HepG2 (cell line): Measurements from ENCODE around the gene TGM6. TPM values are rescaled to one million over a fixed set of nuclear protein-coding genes. Genes with fewer than 3 reads are reported as not detected.

Experiments
- ATAC-seq: fragments of 200-7000 bp; cut with Tn5 transposase; 3 replicates; pipeline ENCODE4 v1.9.1; 2020; ENCODE audit warnings: mild to moderate bottlenecking, moderate library complexity
- BruUV-seq: library from RNA; stranded (reverse); fragments of 400-500 nt; replicated peaks from 2 replicates; lab custom pipeline; 2021; lab: Mats Ljungman, UMichigan
- CTCF ChIA-PET: fragments of 300-600 bp; formaldehyde crosslinking; extraction: SDS; loops from one replicate; lab custom pipeline; 2021; ENCODE audit warnings: low total read pairs, inconsistent platforms, low intra/inter-chr PET ratio; lab: Yijun Ruan, JAX
- POLR2A ChIA-PET: fragments of 350-600 bp; sonication (Branson Sonifier 250); formaldehyde crosslinking; loops from one replicate; lab custom pipeline; 2020; ENCODE audit warnings: antibody characterized with exemption, inconsistent platforms; lab: Yijun Ruan, JAX
- DNase-seq: peaks from one replicate; pipeline ENCODE4 v3.0.0-alpha.2; 2015; ENCODE audit warnings: low spot score
- FAIRE-seq: peaks from 3 replicates; lab custom pipeline; 2011; peaks lifted over from hg19 to GRCh38; lab: Jason Lieb, UNC
- H2AFZ ChIP-seq: one replicate; pipeline ENCODE4 v1.6.1; 2011; ENCODE audit warnings: low read length, inconsistent platforms
- H3K27ac ChIP-seq: fragments of 300-600 bp; 3 replicates; pipeline ENCODE4 v1.8.0; 2011; ENCODE audit warnings: mixed run types, mild to moderate bottlenecking, mixed read lengths, low read length, inconsistent platforms; ENCODE audit not compliant: insufficient read depth; ENCODE audit errors: extremely low read length
- H3K27me3 ChIP-seq, 2 experiments: fragments of 200-600 bp in 1 of 2; 2 replicates in 1 of 2; 3 replicates in 1 of 2; pipeline versions ENCODE4 v1.6.0 to v1.8.0; 2011; ENCODE audit warnings: low read length in 2 of 2, mild to moderate bottlenecking in 2 of 2, moderate library complexity in 2 of 2, inconsistent platforms in 1 of 2; ENCODE audit not compliant: insufficient read depth in 2 of 2, control insufficient read depth in 1 of 2
- H3K36me3 ChIP-seq, 2 experiments: fragments of 200-600 bp in 1 of 2; replicated peaks in 1 of 2; 2 replicates in 1 of 2; 3 replicates in 1 of 2; pipeline versions ENCODE4 v1.5.1 to v1.8.0; 2011; ENCODE audit warnings: low read length in 2 of 2, inconsistent platforms in 1 of 2; ENCODE audit not compliant: insufficient read depth in 2 of 2, control insufficient read depth in 1 of 2
- H3K4me1 ChIP-seq: 2 replicates; pipeline ENCODE4 v1.5.1; 2012; ENCODE audit warnings: low read length, inconsistent platforms; ENCODE audit not compliant: insufficient read depth
- H3K4me2 ChIP-seq: 2 replicates; pipeline ENCODE4 v1.6.0; 2011; ENCODE audit warnings: low read depth, low read length, inconsistent platforms
- H3K4me3 ChIP-seq, 3 experiments: fragments of 200-600 bp in 1 of 3; sonication (generic), shearing (Covaris generic) in 1 of 3; replicated peaks in 1 of 3; 2 replicates each; pipeline ENCODE4 v1.5.1; 2011 to 2016; ENCODE audit warnings: low read length in 3 of 3, inconsistent platforms in 2 of 3, low read depth in 2 of 3, mild to moderate bottlenecking in 2 of 3, control low read depth in 1 of 3, mixed read lengths in 1 of 3; ENCODE audit not compliant: insufficient read depth in 1 of 3
- H3K79me2 ChIP-seq: one replicate; pipeline ENCODE4 v1.6.1; 2011; ENCODE audit warnings: low read length, inconsistent platforms; ENCODE audit not compliant: insufficient read depth
- H3K9ac ChIP-seq: 2 replicates; pipeline ENCODE4 v1.6.0; 2011; ENCODE audit warnings: mild to moderate bottlenecking, low read depth, low read length, inconsistent platforms; ENCODE audit not compliant: insufficient read depth
- H3K9me3 ChIP-seq: 2 replicates; pipeline ENCODE4 v1.5.1; 2012; ENCODE audit warnings: mild to moderate bottlenecking, low read length
- H4K20me1 ChIP-seq: 2 replicates; pipeline ENCODE4 v1.6.0; 2011; ENCODE audit warnings: inconsistent platforms, mild to moderate bottlenecking, low read length, moderate library complexity; ENCODE audit not compliant: insufficient read depth
- ATF7-NPFF ChIP-seq: sonication (generic); formaldehyde crosslinking; IDR thresholded peaks from 2 replicates; pipeline ENCODE4 v1.8.1; 2023; ENCODE audit warnings: mild to moderate bottlenecking, low read depth, missing genetic modification reagents, moderate library complexity
- HHEX ChIP-seq: IDR thresholded peaks from 2 replicates; pipeline ENCODE4 v1.6.1; 2016; ENCODE audit warnings: control low read depth
- KDM2A ChIP-seq: sonication (generic); formaldehyde crosslinking; IDR thresholded peaks from 2 replicates; pipeline ENCODE4 v1.4.0; 2020; ENCODE audit warnings: low read depth, missing genetic modification reagents, borderline replicate concordance
- NR2F6 ChIP-seq, 2 experiments: IDR thresholded peaks; 2 replicates each; pipeline ENCODE4 v1.6.1; 2016; ENCODE audit warnings: antibody characterized with exemption in 1 of 2, mild to moderate bottlenecking in 1 of 2
- ZBTB38 ChIP-seq: sonication (generic); formaldehyde crosslinking; IDR thresholded peaks from 2 replicates; pipeline ENCODE4 v1.5.1; 2020; ENCODE audit warnings: mild to moderate bottlenecking, missing genetic modification reagents
- ZNF616 ChIP-seq: sonication (generic); formaldehyde crosslinking; IDR thresholded peaks from 2 replicates; pipeline ENCODE4 v1.5.0; 2020; ENCODE audit warnings: low read depth, mild to moderate bottlenecking, missing genetic modification reagents
- ZNF768 ChIP-seq: sonication (generic); formaldehyde crosslinking; IDR thresholded peaks from 2 replicates; pipeline ENCODE4 v1.4.0; 2020; ENCODE audit warnings: missing genetic modification reagents
- ZNF780A ChIP-seq: sonication (generic); formaldehyde crosslinking; IDR thresholded peaks from 2 replicates; pipeline ENCODE4 v1.8.0; 2022; ENCODE audit warnings: mild to moderate bottlenecking, missing genetic modification reagents, moderate library complexity
- WGBS: methylation state at CpG from one replicate; pipeline ENCODE4 v1.1.6; 2017; ENCODE audit warnings: low lambda C conversion rate; 5-methylcytosine and 5-hydroxymethylcytosine counted together
- in situ Hi-C: cut with HindIII; loops from 2 replicates; pipeline ENCODE4 v1.10.0; 2017; ENCODE audit warnings: low pct_unique_long_range_greater_than_20kb; ENCODE audit not compliant: extremely low pct_ligation_motif_present
- intact Hi-C: fragments of 100-400 bp; cut with micrococcal nuclease; formaldehyde crosslinking; loops from one replicate; pipeline ENCODE4 v1.10.0; 2022; ENCODE audit not compliant: unreplicated experiment
- polyA plus RNA-seq, 8 experiments: library from polyadenylated mRNA; depleted of rRNA in 3 of 8; stranded (reverse) in 7 of 8; unstranded in 1 of 8; fragments of >200 nt; fragmentation: Illumina TruSeq in 4 of 8; extraction: Trizol in 4 of 8; gene quantifications; 2 replicates each; pipeline versions ENCODE4 v1.2.1 to v1.2.3, GENCODE V29; 2011 to 2016; ENCODE audit warnings: low read depth in 4 of 8, missing spikeins in 1 of 8, mixed read lengths in 1 of 8; ENCODE audit not compliant: insufficient read depth in 1 of 8
- total RNA-seq, 5 experiments: library from RNA; depleted of rRNA; stranded (reverse); fragments of >200 nt; fragmentation: Illumina TruSeq; extraction: Trizol; gene quantifications; 2 replicates each; pipeline ENCODE4 v1.2.3, GENCODE V29; 2016; ENCODE audit warnings: low read depth in 1 of 5
- TF ChIP-seq, protein P1 (sequence below): IDR thresholded peaks from 2 replicates; pipeline ENCODE4 v1.6.1; 2016; ENCODE audit warnings: mild to moderate bottlenecking
- TF ChIP-seq, protein P2 (sequence below): IDR thresholded peaks from 2 replicates; pipeline ENCODE4 v1.6.1; 2016; ENCODE audit warnings: missing compliant biosample characterization, missing genetic modification reagents, borderline replicate concordance
- TF ChIP-seq, protein P3 (sequence below): sonication (generic); formaldehyde crosslinking; IDR thresholded peaks from 2 replicates; pipeline ENCODE4 v1.4.0; 2020; ENCODE audit warnings: missing genetic modification reagents
- TF ChIP-seq, protein P4 (sequence below): sonication (generic); formaldehyde crosslinking; IDR thresholded peaks from 2 replicates; pipeline ENCODE4 v1.5.0; 2020; ENCODE audit warnings: missing genetic modification reagents
- TF ChIP-seq, protein P5 (sequence below): sonication (generic); formaldehyde crosslinking; conservative IDR thresholded peaks from 2 replicates; pipeline ENCODE4 v1.8.1; 2023; ENCODE audit warnings: missing genetic modification reagents

Gene TGM6
- total and polyA plus RNA-seq, 2 of the 13 experiments (the other 11 are each of a cell fraction or from before 2014, with no cell fraction given) = not detected

DNA sequence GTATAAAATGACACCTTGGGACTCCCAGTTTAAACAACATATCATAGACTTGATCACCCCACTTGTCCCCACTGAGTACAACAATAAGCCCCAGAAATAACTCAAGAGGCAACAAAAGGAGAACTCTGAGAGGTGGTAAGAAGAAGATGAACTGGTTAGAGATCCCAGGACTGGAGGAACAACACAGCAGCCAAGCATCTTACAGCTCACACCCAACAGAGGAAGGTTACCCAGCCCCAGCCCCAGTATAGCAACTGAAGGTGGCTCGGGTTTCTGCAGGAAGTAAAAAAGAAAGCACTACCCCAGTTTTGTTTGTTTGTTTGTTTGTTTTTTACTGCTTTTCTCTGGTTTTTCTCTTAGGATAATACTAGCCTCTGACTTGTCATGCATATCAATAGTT is 17.1 kb upstream of the TGM6 start:
- no peaks in the 10 kb centered on the region for H3K27me3 ChIP-seq
- FAIRE-seq (no peak), DNase-seq (no peak), ATAC-seq (no peak)
- POLR2A ChIA-PET = no interaction called here
- H3K9ac ChIP-seq = no peak overlapping the region
- H3K79me2 ChIP-seq = no peaks in the 10 kb centered on the region
- in situ Hi-C loops = no loop called here
- CTCF ChIA-PET = no interaction called here
- H3K36me3 ChIP-seq = no peaks in the 10 kb centered on the region
- 4% methylated on average over 1 of the region's 1 CpG for WGBS
- H3K9me3 ChIP-seq = peaks cover 15% of the 10 kb centered on the region; the same call in 1 of the 2 replicates
- no peaks in the 10 kb centered on the region for H4K20me1 ChIP-seq
- H3K4me3 ChIP-seq = no peak overlapping the region
- no TSS peak for BruUV-seq
- H3K4me2 ChIP-seq = no peak overlapping the region
- intact Hi-C loops = no loop called here
- TF ChIP-seq HHEX (CRISPR knock-in tag) (no peak), KDM2A (no peak), ZNF616 (no peak), ZNF780A (no peak), ZBTB38 (CRISPR knock-in tag) (no peak), ZNF768 (no peak), ATF7-NPFF (CRISPR knock-in tag) (no peak), NR2F6 (IDR thresholded peaks at IDR 0.05) (no peak), NR2F6 (CRISPR knock-in tag; IDR thresholded peaks at IDR 0.05) (no peak)
- TF ChIP-seq, protein P1, sequence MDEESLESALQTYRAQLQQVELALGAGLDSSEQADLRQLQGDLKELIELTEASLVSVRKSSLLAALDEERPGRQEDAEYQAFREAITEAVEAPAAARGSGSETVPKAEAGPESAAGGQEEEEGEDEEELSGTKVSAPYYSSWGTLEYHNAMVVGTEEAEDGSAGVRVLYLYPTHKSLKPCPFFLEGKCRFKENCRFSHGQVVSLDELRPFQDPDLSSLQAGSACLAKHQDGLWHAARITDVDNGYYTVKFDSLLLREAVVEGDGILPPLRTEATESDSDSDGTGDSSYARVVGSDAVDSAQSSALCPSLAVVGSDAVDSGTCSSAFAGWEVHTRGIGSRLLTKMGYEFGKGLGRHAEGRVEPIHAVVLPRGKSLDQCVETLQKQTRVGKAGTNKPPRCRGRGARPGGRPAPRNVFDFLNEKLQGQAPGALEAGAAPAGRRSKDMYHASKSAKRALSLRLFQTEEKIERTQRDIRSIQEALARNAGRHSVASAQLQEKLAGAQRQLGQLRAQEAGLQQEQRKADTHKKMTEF (CRISPR knock-in tag) = no peak
- TF ChIP-seq, protein P2, sequence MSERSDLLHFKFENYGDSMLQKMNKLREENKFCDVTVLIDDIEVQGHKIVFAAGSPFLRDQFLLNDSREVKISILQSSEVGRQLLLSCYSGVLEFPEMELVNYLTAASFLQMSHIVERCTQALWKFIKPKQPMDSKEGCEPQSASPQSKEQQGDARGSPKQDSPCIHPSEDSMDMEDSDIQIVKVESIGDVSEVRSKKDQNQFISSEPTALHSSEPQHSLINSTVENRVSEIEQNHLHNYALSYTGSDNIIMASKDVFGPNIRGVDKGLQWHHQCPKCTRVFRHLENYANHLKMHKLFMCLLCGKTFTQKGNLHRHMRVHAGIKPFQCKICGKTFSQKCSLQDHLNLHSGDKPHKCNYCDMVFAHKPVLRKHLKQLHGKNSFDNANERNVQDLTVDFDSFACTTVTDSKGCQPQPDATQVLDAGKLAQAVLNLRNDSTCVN = no peak
- TF ChIP-seq, protein P3, sequence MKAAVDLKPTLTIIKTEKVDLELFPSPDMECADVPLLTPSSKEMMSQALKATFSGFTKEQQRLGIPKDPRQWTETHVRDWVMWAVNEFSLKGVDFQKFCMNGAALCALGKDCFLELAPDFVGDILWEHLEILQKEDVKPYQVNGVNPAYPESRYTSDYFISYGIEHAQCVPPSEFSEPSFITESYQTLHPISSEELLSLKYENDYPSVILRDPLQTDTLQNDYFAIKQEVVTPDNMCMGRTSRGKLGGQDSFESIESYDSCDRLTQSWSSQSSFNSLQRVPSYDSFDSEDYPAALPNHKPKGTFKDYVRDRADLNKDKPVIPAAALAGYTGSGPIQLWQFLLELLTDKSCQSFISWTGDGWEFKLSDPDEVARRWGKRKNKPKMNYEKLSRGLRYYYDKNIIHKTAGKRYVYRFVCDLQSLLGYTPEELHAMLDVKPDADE = no peak
- TF ChIP-seq, protein P4, sequence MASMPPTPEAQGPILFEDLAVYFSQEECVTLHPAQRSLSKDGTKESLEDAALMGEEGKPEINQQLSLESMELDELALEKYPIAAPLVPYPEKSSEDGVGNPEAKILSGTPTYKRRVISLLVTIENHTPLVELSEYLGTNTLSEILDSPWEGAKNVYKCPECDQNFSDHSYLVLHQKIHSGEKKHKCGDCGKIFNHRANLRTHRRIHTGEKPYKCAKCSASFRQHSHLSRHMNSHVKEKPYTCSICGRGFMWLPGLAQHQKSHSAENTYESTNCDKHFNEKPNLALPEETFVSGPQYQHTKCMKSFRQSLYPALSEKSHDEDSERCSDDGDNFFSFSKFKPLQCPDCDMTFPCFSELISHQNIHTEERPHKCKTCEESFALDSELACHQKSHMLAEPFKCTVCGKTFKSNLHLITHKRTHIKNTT (CRISPR knock-in tag) = no peak
- TF ChIP-seq, protein P5, sequence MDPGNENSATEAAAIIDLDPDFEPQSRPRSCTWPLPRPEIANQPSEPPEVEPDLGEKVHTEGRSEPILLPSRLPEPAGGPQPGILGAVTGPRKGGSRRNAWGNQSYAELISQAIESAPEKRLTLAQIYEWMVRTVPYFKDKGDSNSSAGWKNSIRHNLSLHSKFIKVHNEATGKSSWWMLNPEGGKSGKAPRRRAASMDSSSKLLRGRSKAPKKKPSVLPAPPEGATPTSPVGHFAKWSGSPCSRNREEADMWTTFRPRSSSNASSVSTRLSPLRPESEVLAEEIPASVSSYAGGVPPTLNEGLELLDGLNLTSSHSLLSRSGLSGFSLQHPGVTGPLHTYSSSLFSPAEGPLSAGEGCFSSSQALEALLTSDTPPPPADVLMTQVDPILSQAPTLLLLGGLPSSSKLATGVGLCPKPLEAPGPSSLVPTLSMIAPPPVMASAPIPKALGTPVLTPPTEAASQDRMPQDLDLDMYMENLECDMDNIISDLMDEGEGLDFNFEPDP (CRISPR knock-in tag) = no peak
- H3K4me1 ChIP-seq = no peaks in the 10 kb centered on the region
- no peak overlapping the region for H3K27ac ChIP-seq
- no peak overlapping the region for H2AFZ ChIP-seq
